Thoracic aorta (tissue), 2 donors: ENCODE data around the gene BMERB1. TPM values are rescaled to one million over a fixed set of nuclear protein-coding genes. Genes with fewer than 3 reads are reported as not detected.

ENCODE experiments used
- ATAC-seq: fragments of 150-250 bp; one replicate; pipeline ENCODE4 v1.8.0; 2017; ENCODE audit warnings: low read depth; ENCODE audit not compliant: insufficient number of reproducible peaks, low FRiP score
- DNase-seq: peaks from one replicate; pipeline ENCODE4 v3.0.0-alpha.2; 2020; ENCODE audit warnings: low spot score
- H3K27ac ChIP-seq, 2 donors: fragments of 200-600 bp; sonication (generic); 1 replicate in 1 of 2; 2 replicates in 1 of 2; pipeline ENCODE4 v1.5.1; 2016; ENCODE audit warnings: mild to moderate bottlenecking in 2 of 2, moderate library complexity in 2 of 2
- H3K27me3 ChIP-seq: fragments of 200-600 bp; sonication (generic); replicated peaks from 2 replicates; pipeline ENCODE4 v1.6.0; 2016; ENCODE audit warnings: mild to moderate bottlenecking; ENCODE audit not compliant: insufficient read depth
- H3K36me3 ChIP-seq: fragments of 200-600 bp; sonication (generic); one replicate; pipeline ENCODE4 v1.5.1; 2016
- H3K4me1 ChIP-seq, 2 donors: fragments of 200-600 bp; sonication (generic); 1 replicate in 1 of 2; 2 replicates in 1 of 2; pipeline versions ENCODE4 v1.5.1 to v1.6.0; 2016; ENCODE audit warnings: low read depth in 2 of 2, mild to moderate bottlenecking in 1 of 2; ENCODE audit not compliant: control insufficient read depth in 1 of 2
- H3K4me3 ChIP-seq: fragments of 200-600 bp; sonication (generic); 2 replicates; pipeline ENCODE4 v1.5.1; 2016; ENCODE audit warnings: mild to moderate bottlenecking
- H3K9me3 ChIP-seq: fragments of 200-600 bp; sonication (generic); 2 replicates; pipeline ENCODE4 v1.5.1; 2016
- CTCF ChIP-seq: fragments of 200-600 bp; sonication (generic); IDR thresholded peaks from one replicate; pipeline ENCODE4 v1.5.1; 2019; ENCODE audit warnings: antibody characterized with exemption
- total RNA-seq, 2 donors: library from RNA; depleted of rRNA; stranded (reverse); fragments of >200 nt; gene quantifications; one replicate each; pipeline versions ENCODE4 v1.1.0 to v1.2.3, GENCODE V29; 2016

The BMERB1 gene
- total RNA-seq, 2 donors from 2014 or later: 75.1 to 95.2 TPM

- Histone ChIP-seq H3K4me3 (no peak overlapping the region), H3K9me3 (no peaks in the 10 kb centered on the region), H3K4me1 (peaks cover 7 to 27% of the 10 kb centered on the region in 2 donors), H3K27me3 (no peaks in the 10 kb centered on the region), H3K36me3 (peaks cover 40% of the 10 kb centered on the region), H3K27ac (no peak overlapping the region)
- TF ChIP-seq CTCF: no peak
- DNase-seq (no peak), ATAC-seq (no peak)
Observed at GRCh38 chr16:15620611-15621195, 186.3 kb downstream of the BMERB1 start.

GRCh38 chr16:15621456-15621855 lies 187.1 kb downstream of the BMERB1 start:
- TF ChIP-seq CTCF: no peak
- DNase-seq (no peak), ATAC-seq (no peak)
- Histone ChIP-seq H3K27ac (no peak overlapping the region), H3K4me3 (no peak overlapping the region), H3K9me3 (no peaks in the 10 kb centered on the region), H3K4me1 (peaks cover 7 to 27% of the 10 kb centered on the region in 2 donors), H3K36me3 (peaks cover 36% of the 10 kb centered on the region), H3K27me3 (no peaks in the 10 kb centered on the region)

DNA sequence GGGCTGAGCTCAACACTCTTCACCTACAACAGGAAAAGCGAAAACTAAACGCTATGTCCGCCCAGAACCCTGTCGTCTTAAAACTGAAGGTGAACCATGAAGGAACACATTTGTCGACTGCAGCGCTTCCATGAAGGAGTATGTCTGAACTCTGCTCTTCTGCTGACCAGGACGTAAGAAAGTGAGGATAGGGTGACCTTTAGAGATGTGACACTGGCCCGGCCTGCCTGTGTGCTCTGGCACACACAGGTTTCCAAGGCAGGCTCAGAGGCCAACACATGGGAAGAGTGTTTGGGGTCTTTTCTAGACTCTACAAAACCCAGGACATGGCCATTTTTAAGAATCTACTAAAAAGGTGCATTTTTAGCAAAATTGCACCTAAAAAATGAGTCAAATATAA lies 187.5 kb downstream of the BMERB1 start:
- Histone ChIP-seq H3K27me3 (no peaks in the 10 kb centered on the region), H3K27ac (no peak overlapping the region), H3K4me3 (no peak overlapping the region), H3K9me3 (no peaks in the 10 kb centered on the region), H3K4me1 (peaks cover 7 to 27% of the 10 kb centered on the region in 2 donors), H3K36me3 (peaks cover 32% of the 10 kb centered on the region)
- DNase-seq: no peak
- TF ChIP-seq CTCF: no peak
- peak; percentile 38 for ATAC-seq

DNA sequence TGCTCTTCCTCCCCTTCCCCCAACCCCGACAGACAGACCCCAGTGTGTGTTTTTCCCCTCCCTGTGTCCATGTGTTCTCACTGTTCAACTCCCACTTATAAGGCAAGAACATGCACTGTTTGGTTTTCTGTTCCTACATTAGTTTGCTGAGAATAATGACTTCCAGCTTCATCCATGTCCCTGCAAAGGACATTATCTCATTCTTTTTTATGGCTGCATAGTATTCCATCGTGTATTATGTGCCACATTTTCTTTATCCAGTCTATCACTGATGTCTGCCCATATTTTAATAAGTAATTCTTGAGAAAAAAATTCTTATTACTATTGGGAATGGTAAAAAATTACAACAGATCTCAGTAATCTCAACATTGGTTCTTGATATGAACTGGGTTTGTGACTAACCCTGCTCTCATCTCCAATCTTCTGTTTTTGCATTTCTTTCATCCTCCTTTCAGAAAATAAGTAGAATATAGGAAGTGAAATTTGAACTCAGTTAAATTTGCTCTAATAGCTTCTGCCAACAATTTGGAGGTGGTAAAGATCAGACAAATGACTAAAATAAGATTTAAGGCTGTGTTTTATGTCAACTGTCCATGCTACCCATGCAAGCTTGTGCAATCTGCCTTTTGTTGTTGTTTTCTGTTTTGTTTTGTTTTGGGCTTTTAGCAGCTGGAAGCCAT lies 197.5 kb downstream of the BMERB1 start:
- peaks cover 54% of the 10 kb centered on the region for H3K36me3 ChIP-seq
- H3K9me3 ChIP-seq: no peaks in the 10 kb centered on the region
- H3K4me3 ChIP-seq: no peak overlapping the region
- no peak overlapping the region for H3K27ac ChIP-seq
- TF ChIP-seq CTCF: no peak
- no peaks in the 10 kb centered on the region for H3K4me1 ChIP-seq
- DNase-seq (no peak), ATAC-seq (no peak)
- H3K27me3 ChIP-seq: no peaks in the 10 kb centered on the region

GRCh38 chr16:15635926-15636325 lies 201.5 kb downstream of the BMERB1 start:
- no peak for TF ChIP-seq CTCF
- ATAC-seq (no peak), DNase-seq (no peak)
- Histone ChIP-seq H3K9me3 (no peaks in the 10 kb centered on the region), H3K4me1 (peaks cover 0 to 5% of the 10 kb centered on the region in 2 donors), H3K27ac (no peak overlapping the region), H3K36me3 (peaks cover 60% of the 10 kb centered on the region), H3K27me3 (no peaks in the 10 kb centered on the region), H3K4me3 (no peak overlapping the region)
